Measurements from ENCODE around the gene DNER. TPM values are rescaled to one million over a fixed set of nuclear protein-coding genes. Genes with fewer than 3 reads are reported as not detected.

The DNER gene
- total and polyA plus RNA-seq, 2 experiments from 2014 or later, result 4.7 to 8.8 TPM

- H3K4me3 Mint-ChIP-seq, result no peak overlapping the region
- H3K9me3 Mint-ChIP-seq, result no peaks in the 10 kb centered on the region; the same call in 2 of the 3 replicates
- Histone ChIP-seq H2AFZ (no peak overlapping the region), H3F3A (replicated peaks; ENCODE audit: low read depth) (no peaks in the 10 kb centered on the region), H4K20me1 (replicated peaks; ENCODE audit: insufficient read depth) (no peaks in the 10 kb centered on the region), H3K79me2 (replicated peaks; ENCODE audit: insufficient read depth) (no peaks in the 10 kb centered on the region), H3K4me1 (ENCODE audit: insufficient read depth) (peaks cover 23% of the 10 kb centered on the region), H3K9me2 (ENCODE audit: insufficient read depth) (peaks cover 5% of the 10 kb centered on the region; the same call in 1 of the 2 replicates), H3K4me2 (no peak overlapping the region), H3K27ac (ENCODE audit: low read depth) (no peak overlapping the region), H3K4me3 (no peak overlapping the region), H3K27me3 (ENCODE audit: insufficient read depth) (no peaks in the 10 kb centered on the region), H3K36me3 (ENCODE audit: insufficient read depth) (no peaks in the 10 kb centered on the region)
- TF ChIP-seq CTCF (conservative IDR thresholded peaks at IDR 0.05; ENCODE audit: low read depth in 2 of 2) (no peak), EZH2 (IDR thresholded peaks at IDR 0.05; ENCODE audit: low read depth, unreplicated experiment) (no peak), CREB1 (CRISPR knock-in tag; IDR thresholded peaks at IDR 0.05; ENCODE audit: low read depth) (no peak), REST (IDR thresholded peaks at IDR 0.05; ENCODE audit: unreplicated experiment) (no peak), ETS1 (IDR thresholded peaks at IDR 0.05) (no peak), JUNB (IDR thresholded peaks at IDR 0.05; ENCODE audit: unreplicated experiment) (no peak), STAT1 (IDR thresholded peaks at IDR 0.05; ENCODE audit: unreplicated experiment) (no peak), ZNF462 (CRISPR knock-in tag; IDR thresholded peaks at IDR 0.05) (no peak), POLR2AphosphoS5 (IDR thresholded peaks at IDR 0.05; ENCODE audit: low read depth) (no peak), ZNF331 (CRISPR knock-in tag; IDR thresholded peaks at IDR 0.05; ENCODE audit: low read depth) (no peak), NANOG (IDR thresholded peaks at IDR 0.05; ENCODE audit: borderline replicate concordance) (no peak), EZH2phosphoT487 (IDR thresholded peaks at IDR 0.05; ENCODE audit: unreplicated experiment) (no peak), ZNF114 (CRISPR knock-in tag; IDR thresholded peaks at IDR 0.05) (no peak)
- H3K27ac Mint-ChIP-seq, result no peak overlapping the region
- peaks cover 25% of the 10 kb centered on the region for H3K4me1 Mint-ChIP-seq
- peaks cover 4% of the 10 kb centered on the region for H3K27me3 Mint-ChIP-seq (ENCODE audit: insufficient read depth, low read depth, poor library complexity)
- no peaks in the 10 kb centered on the region for H3K36me3 Mint-ChIP-seq (ENCODE audit: low read depth)
- no peak for ATAC-seq
- DNase-seq (ENCODE audit: low spot score), result no peak
Measured at GRCh38 chr2:229405796-229406195, 308.6 kb downstream of the DNER start.

All from GM23338 (cell line).